Keratinocyte (primary cell): ENCODE data around the gene PRSS1. TPM values are rescaled to one million over a fixed set of nuclear protein-coding genes. Genes with fewer than 3 reads are reported as not detected.

ENCODE experiments used
- DNase-seq: peaks from one replicate; pipeline ENCODE4 v3.0.0-alpha.2; 2011; ENCODE audit warnings: low read depth, missing footprints, low spot score
- FAIRE-seq: peaks from 2 replicates; lab custom pipeline; 2011; peaks lifted over from hg19 to GRCh38; lab: Jason Lieb, UNC
- H2AFZ ChIP-seq: 2 replicates; pipeline ENCODE4 v1.6.0; 2012; ENCODE audit warnings: low read length, control low read depth, inconsistent platforms; ENCODE audit not compliant: control insufficient read depth
- H3K27ac ChIP-seq: 2 replicates; pipeline ENCODE4 v1.5.1; 2011; ENCODE audit warnings: low read length; ENCODE audit not compliant: control insufficient read depth, insufficient read depth
- H3K27me3 ChIP-seq: 3 replicates; pipeline ENCODE4 v1.6.0; 2011; ENCODE audit warnings: low read length; ENCODE audit not compliant: control insufficient read depth, insufficient read depth; ENCODE audit errors: extremely low read depth
- H3K36me3 ChIP-seq, 2 experiments: 2 replicates in 1 of 2; 3 replicates in 1 of 2; pipeline ENCODE4 v1.5.1; 2011; ENCODE audit warnings: low read length in 2 of 2, mild to moderate bottlenecking in 1 of 2; ENCODE audit not compliant: control insufficient read depth in 2 of 2, insufficient read depth in 2 of 2; ENCODE audit errors: extremely low read depth in 1 of 2
- H3K4me1 ChIP-seq: 3 replicates; pipeline ENCODE4 v1.5.1; 2011; ENCODE audit warnings: low read length; ENCODE audit not compliant: control insufficient read depth, insufficient read depth; ENCODE audit errors: extremely low read depth
- H3K4me2 ChIP-seq: 3 replicates; pipeline ENCODE4 v1.6.0; 2011; ENCODE audit warnings: low read depth, low read length; ENCODE audit not compliant: control insufficient read depth, insufficient read depth; ENCODE audit errors: extremely low read depth
- H3K4me3 ChIP-seq, 3 experiments: fragments of 200-600 bp in 1 of 3; sonication (generic) in 1 of 3; 2 replicates in 2 of 3; 3 replicates in 1 of 3; pipeline ENCODE4 v1.5.1; 2011 to 2016; ENCODE audit warnings: low read length in 3 of 3, mild to moderate bottlenecking in 3 of 3, control low read depth in 2 of 3, inconsistent platforms in 1 of 3, low read depth in 1 of 3, mixed read lengths in 1 of 3, mixed run types in 1 of 3, moderate library complexity in 1 of 3; ENCODE audit not compliant: control insufficient read depth in 2 of 3, insufficient read depth in 2 of 3; ENCODE audit errors: extremely low read depth in 1 of 3
- H3K79me2 ChIP-seq: 2 replicates; pipeline ENCODE4 v1.6.0; 2012; ENCODE audit warnings: low read length; ENCODE audit not compliant: control insufficient read depth, insufficient read depth
- H3K9ac ChIP-seq: 3 replicates; pipeline ENCODE4 v1.6.0; 2011; ENCODE audit warnings: low read length; ENCODE audit not compliant: control insufficient read depth, insufficient read depth; ENCODE audit errors: extremely low read depth
- H3K9me1 ChIP-seq: 3 replicates; pipeline ENCODE4 v1.6.0; 2011; ENCODE audit warnings: low read length; ENCODE audit not compliant: control insufficient read depth, insufficient read depth; ENCODE audit errors: extremely low read depth
- H3K9me3 ChIP-seq: 2 replicates; pipeline ENCODE4 v1.5.1; 2012; ENCODE audit warnings: low read depth, low read length; ENCODE audit not compliant: control insufficient read depth
- H4K20me1 ChIP-seq: 3 replicates; pipeline ENCODE4 v1.6.0; 2011; ENCODE audit warnings: low read length; ENCODE audit not compliant: control insufficient read depth, insufficient read depth; ENCODE audit errors: extremely low read depth
- EZH2 ChIP-seq: IDR thresholded peaks from one replicate; pipeline ENCODE4 v1.6.1; 2012; ENCODE audit warnings: inconsistent platforms, mild to moderate bottlenecking, low read length, moderate library complexity
- dilution Hi-C: fragments of 300-500 bp; cut with MboI; formaldehyde crosslinking; loops from one replicate; pipeline ENCODE4 v1.7.0; 2020; ENCODE audit warnings: low sequenced_read_pairs; ENCODE audit not compliant: extremely low pct_ligation_motif_present
- polyA plus RNA-seq, 5 experiments: library from polyadenylated mRNA; depleted of rRNA in 3 of 5; stranded (reverse) in 3 of 5; stranded (forward) in 1 of 5; unstranded in 1 of 5; fragments of >200 nt; gene quantifications; 1 replicate in 1 of 5; 2 replicates in 3 of 5; 3 replicates in 1 of 5; pipeline versions ENCODE4 v1.2.1 to v1.2.3, GENCODE V29; 2011 to 2012; ENCODE audit warnings: missing spikeins in 2 of 5, low read depth in 1 of 5, low replicate concordance in 1 of 5
- TF ChIP-seq, protein P1 (sequence below), 3 experiments: IDR thresholded peaks in 1 of 3; conservative IDR thresholded peaks in 1 of 3; optimal IDR thresholded peaks in 1 of 3; 2 replicates in 2 of 3; 3 replicates in 1 of 3; pipeline versions ENCODE3 to v1.5.1; 2011; ENCODE audit warnings: low read length in 3 of 3, mild to moderate bottlenecking in 3 of 3, moderate library complexity in 2 of 3, control low read depth in 1 of 3, inconsistent platforms in 1 of 3; ENCODE audit not compliant: insufficient read depth in 2 of 3; ENCODE audit errors: extremely low read depth in 1 of 3

The PRSS1 gene
- polyA plus RNA-seq, 1 donor (not counting 4 experiments of a cell fraction or from before 2014, with no cell fraction given), result not detected

DNA sequence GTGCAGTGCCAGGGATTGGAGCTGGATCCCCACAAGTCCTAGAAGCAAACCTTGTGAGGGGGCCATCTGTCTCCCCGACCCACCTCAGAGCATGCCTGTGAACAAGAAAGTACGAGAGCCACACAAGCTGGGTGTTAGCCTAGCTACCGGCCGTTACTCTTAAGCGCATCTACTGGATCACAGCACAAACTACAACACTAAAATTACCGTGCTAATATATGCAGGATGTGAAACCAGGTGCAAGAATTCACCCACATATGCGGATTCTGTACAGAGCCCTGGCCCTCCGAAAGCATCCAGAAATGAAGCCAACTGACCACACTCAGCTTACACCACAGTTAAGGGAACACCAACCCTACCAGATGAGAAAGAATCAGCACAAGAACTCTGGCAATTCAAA is 16.0 kb upstream of the PRSS1 start:
- DNase-seq, result no peak
- TF ChIP-seq, protein P1, sequence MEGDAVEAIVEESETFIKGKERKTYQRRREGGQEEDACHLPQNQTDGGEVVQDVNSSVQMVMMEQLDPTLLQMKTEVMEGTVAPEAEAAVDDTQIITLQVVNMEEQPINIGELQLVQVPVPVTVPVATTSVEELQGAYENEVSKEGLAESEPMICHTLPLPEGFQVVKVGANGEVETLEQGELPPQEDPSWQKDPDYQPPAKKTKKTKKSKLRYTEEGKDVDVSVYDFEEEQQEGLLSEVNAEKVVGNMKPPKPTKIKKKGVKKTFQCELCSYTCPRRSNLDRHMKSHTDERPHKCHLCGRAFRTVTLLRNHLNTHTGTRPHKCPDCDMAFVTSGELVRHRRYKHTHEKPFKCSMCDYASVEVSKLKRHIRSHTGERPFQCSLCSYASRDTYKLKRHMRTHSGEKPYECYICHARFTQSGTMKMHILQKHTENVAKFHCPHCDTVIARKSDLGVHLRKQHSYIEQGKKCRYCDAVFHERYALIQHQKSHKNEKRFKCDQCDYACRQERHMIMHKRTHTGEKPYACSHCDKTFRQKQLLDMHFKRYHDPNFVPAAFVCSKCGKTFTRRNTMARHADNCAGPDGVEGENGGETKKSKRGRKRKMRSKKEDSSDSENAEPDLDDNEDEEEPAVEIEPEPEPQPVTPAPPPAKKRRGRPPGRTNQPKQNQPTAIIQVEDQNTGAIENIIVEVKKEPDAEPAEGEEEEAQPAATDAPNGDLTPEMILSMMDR (optimal IDR thresholded peaks at IDR 0.05 in 1 of 3, IDR thresholded peaks at IDR 0.05 in 1 of 3, conservative IDR thresholded peaks at IDR 0.05 in 1 of 3; ENCODE audit: extremely low read depth in 1 of 3, insufficient read depth in 2 of 3, low read length in 3 of 3), result no peak
- TF ChIP-seq EZH2, result no peak
- FAIRE-seq, result no peak
- no peak overlapping the region for H3K27ac ChIP-seq
- no peak overlapping the region for H3K9ac ChIP-seq
- H3K4me2 ChIP-seq, result no peak overlapping the region
- dilution Hi-C loops, result no loop called here
- H4K20me1 ChIP-seq, result no peaks in the 10 kb centered on the region
- H3K79me2 ChIP-seq, result no peaks in the 10 kb centered on the region
- no peaks in the 10 kb centered on the region for H3K36me3 ChIP-seq
- no peak overlapping the region for H3K4me3 ChIP-seq
- H3K27me3 ChIP-seq, result no peaks in the 10 kb centered on the region
- no peaks in the 10 kb centered on the region for H3K4me1 ChIP-seq
- H3K9me3 ChIP-seq, result no peaks in the 10 kb centered on the region
- no peaks in the 10 kb centered on the region for H3K9me1 ChIP-seq
- no peak overlapping the region for H2AFZ ChIP-seq

DNA sequence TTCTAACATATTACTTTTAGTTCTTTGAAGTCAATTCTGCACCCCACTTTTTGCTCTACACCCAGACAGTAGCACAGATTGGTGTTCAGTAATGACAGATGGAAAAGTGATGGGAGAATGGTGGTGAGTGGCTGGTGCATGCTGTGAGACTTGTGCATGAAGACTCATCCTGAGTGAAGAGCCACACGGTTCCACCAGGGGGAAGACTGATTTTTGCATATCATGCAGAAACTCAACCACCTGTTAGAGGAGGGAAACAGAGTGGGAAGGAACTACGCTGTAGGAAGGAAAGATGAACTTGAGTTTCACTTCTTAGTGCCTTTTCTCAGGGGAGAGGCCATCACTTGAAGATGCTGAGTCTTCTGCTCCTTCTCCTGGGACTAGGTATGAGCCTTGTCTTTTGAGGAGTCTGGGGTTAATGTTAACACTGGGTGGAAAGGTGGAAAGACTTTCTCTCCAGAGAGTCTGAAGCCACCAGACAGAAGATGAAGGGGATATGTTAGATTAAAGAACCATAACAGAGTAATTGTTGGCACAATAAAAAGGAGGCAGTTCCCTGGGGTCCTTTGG is 9.3 kb upstream of the PRSS1 start:
- H3K4me2 ChIP-seq, result no peak overlapping the region
- H3K9me3 ChIP-seq, result no peaks in the 10 kb centered on the region
- H3K9me1 ChIP-seq, result no peaks in the 10 kb centered on the region
- no peaks in the 10 kb centered on the region for H3K79me2 ChIP-seq
- no peak overlapping the region for H3K27ac ChIP-seq
- no peaks in the 10 kb centered on the region for H4K20me1 ChIP-seq
- H3K4me3 ChIP-seq, result no peak overlapping the region
- H3K27me3 ChIP-seq, result no peaks in the 10 kb centered on the region
- dilution Hi-C loops, result no loop called here
- no peak overlapping the region for H3K9ac ChIP-seq
- H3K36me3 ChIP-seq, result no peaks in the 10 kb centered on the region
- FAIRE-seq, result no peak
- no peaks in the 10 kb centered on the region for H3K4me1 ChIP-seq
- no peak overlapping the region for H2AFZ ChIP-seq
- no peak for DNase-seq
- TF ChIP-seq EZH2, result no peak
- TF ChIP-seq, protein P1 (optimal IDR thresholded peaks at IDR 0.05 in 1 of 3, IDR thresholded peaks at IDR 0.05 in 1 of 3, conservative IDR thresholded peaks at IDR 0.05 in 1 of 3; ENCODE audit: extremely low read depth in 1 of 3, insufficient read depth in 2 of 3, low read length in 3 of 3), result peak in 1 of 3 experiments; percentile 7
